ENCODE measurements around the gene RFPL3.

The RFPL3 gene

DNA sequence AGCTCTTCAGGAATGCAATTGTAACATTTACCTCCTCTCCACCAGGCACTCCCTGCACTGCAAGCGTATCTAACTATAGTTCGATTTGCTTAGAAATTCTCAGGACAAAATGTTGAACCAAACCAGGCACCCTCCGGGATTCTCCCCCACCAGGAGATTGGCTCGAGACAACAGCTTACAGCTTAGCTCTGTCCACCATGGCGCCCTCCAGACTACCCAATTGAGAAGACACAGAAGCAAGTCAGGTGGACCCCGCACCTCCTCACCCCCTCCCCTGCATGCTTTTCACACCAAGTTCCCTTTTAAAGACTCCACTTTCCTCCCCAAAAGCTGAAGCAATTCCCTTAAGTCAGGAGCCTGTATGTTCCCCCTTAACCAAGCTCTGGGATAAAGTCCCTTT, 34.7 kb upstream of the RFPL3 start:
- H3K27ac ChIP-seq (replicated peaks): no peak overlapping the region
- no peak for DNase-seq (ENCODE audit: low read depth in 1 of 2, low spot score in 1 of 2)
- no peak overlapping the region for H3K4me3 ChIP-seq (replicated peaks; ENCODE audit: insufficient read depth, low read length)
- TF ChIP-seq, protein P1, sequence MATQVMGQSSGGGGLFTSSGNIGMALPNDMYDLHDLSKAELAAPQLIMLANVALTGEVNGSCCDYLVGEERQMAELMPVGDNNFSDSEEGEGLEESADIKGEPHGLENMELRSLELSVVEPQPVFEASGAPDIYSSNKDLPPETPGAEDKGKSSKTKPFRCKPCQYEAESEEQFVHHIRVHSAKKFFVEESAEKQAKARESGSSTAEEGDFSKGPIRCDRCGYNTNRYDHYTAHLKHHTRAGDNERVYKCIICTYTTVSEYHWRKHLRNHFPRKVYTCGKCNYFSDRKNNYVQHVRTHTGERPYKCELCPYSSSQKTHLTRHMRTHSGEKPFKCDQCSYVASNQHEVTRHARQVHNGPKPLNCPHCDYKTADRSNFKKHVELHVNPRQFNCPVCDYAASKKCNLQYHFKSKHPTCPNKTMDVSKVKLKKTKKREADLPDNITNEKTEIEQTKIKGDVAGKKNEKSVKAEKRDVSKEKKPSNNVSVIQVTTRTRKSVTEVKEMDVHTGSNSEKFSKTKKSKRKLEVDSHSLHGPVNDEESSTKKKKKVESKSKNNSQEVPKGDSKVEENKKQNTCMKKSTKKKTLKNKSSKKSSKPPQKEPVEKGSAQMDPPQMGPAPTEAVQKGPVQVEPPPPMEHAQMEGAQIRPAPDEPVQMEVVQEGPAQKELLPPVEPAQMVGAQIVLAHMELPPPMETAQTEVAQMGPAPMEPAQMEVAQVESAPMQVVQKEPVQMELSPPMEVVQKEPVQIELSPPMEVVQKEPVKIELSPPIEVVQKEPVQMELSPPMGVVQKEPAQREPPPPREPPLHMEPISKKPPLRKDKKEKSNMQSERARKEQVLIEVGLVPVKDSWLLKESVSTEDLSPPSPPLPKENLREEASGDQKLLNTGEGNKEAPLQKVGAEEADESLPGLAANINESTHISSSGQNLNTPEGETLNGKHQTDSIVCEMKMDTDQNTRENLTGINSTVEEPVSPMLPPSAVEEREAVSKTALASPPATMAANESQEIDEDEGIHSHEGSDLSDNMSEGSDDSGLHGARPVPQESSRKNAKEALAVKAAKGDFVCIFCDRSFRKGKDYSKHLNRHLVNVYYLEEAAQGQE (IDR thresholded peaks at IDR 0.05; ENCODE audit: insufficient replicate concordance, low read depth): no peak
- TF ChIP-seq POLR2AphosphoS5 (IDR thresholded peaks at IDR 0.05; ENCODE audit: low read depth) (no peak), GABPA (IDR thresholded peaks at IDR 0.05; ENCODE audit: low read depth) (no peak), SPI1 (IDR thresholded peaks at IDR 0.05; ENCODE audit: borderline replicate concordance, low read depth) (no peak), CTCF (IDR thresholded peaks at IDR 0.05; ENCODE audit: insufficient read depth, low read length) (no peak)
- H3K27me3 ChIP-seq (ENCODE audit: insufficient read depth, poor library complexity, severe bottlenecking): no peaks in the 10 kb centered on the region

DNA sequence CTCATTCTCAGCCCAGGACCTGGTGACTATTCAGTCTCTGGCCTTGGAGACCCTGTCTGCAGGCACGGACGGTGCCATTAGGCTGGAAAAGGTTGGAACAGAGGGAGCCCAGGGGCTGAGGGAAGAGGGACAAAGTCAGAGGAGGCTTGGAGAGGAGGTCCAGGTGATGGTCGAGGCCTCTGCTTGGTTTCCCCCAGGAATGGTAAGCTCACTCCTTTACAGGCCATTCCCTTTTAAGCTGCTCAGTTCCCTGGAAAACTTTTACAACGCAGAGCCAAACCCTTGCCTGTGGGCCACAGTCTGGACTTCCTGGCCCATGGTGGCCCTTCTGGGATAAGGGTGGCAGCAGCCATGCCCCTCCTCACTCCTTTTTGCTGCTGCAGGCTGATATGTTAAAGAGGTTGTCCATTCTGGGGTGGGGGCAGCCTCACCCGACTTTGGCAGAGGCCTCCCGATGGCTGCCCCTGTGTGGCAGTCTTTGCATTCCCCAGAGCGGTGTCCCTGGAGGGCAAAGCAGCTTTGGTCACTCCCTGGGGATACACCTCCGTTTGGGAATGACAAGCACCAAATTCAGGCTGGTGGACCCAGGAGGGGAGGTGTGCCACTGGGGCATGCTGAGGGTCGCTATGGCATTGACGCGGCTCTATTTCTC, 34.0 kb upstream of the RFPL3 start:
- no peak for TF ChIP-seq SPI1 (IDR thresholded peaks at IDR 0.05; ENCODE audit: borderline replicate concordance, low read depth)
- TF ChIP-seq GABPA (IDR thresholded peaks at IDR 0.05; ENCODE audit: low read depth): no peak
- no peak for TF ChIP-seq CTCF (IDR thresholded peaks at IDR 0.05; ENCODE audit: insufficient read depth, low read length)
- TF ChIP-seq POLR2AphosphoS5 (IDR thresholded peaks at IDR 0.05; ENCODE audit: low read depth): no peak
- TF ChIP-seq, protein P1 (IDR thresholded peaks at IDR 0.05; ENCODE audit: insufficient replicate concordance, low read depth): no peak
- DNase-seq (ENCODE audit: low read depth in 1 of 2, low spot score in 1 of 2): no peak
- H3K27me3 ChIP-seq (ENCODE audit: insufficient read depth, poor library complexity, severe bottlenecking): no peaks in the 10 kb centered on the region
- no peak overlapping the region for H3K4me3 ChIP-seq (replicated peaks; ENCODE audit: insufficient read depth, low read length)
- no peak overlapping the region for H3K27ac ChIP-seq (replicated peaks)

- Histone ChIP-seq H3K4me3 (replicated peaks; ENCODE audit: insufficient read depth, low read length) (no peak overlapping the region), H3K27ac (replicated peaks) (no peak overlapping the region), H3K27me3 (ENCODE audit: insufficient read depth, poor library complexity, severe bottlenecking) (no peaks in the 10 kb centered on the region)
- no peak for DNase-seq (ENCODE audit: low read depth in 1 of 2, low spot score in 1 of 2)
- TF ChIP-seq CTCF (IDR thresholded peaks at IDR 0.05; ENCODE audit: insufficient read depth, low read length): no peak
- no peak for TF ChIP-seq POLR2AphosphoS5 (IDR thresholded peaks at IDR 0.05; ENCODE audit: low read depth)
- no peak for TF ChIP-seq SPI1 (IDR thresholded peaks at IDR 0.05; ENCODE audit: borderline replicate concordance, low read depth)
- no peak for TF ChIP-seq GABPA (IDR thresholded peaks at IDR 0.05; ENCODE audit: low read depth)
- TF ChIP-seq, protein P1 (IDR thresholded peaks at IDR 0.05; ENCODE audit: insufficient replicate concordance, low read depth): no peak
These were observed 32.9 kb upstream of the RFPL3 start for GRCh38 chr22:32324505-32325415.
